VCaP (cell line): ENCODE measurements around the gene B3GAT3.

Experiments used
- H3K27ac ChIP-seq: fragments of 450-650 bp; 2 replicates; pipeline ENCODE4 v1.5.1; 2017
- TF ChIP-seq, protein P1 (sequence below): fragments of 450-650 bp; conservative IDR thresholded peaks from 2 replicates; pipeline ENCODE4 v1.5.1; 2017; ENCODE audit warnings: mild to moderate bottlenecking, moderate library complexity

B3GAT3 gene

DNA sequence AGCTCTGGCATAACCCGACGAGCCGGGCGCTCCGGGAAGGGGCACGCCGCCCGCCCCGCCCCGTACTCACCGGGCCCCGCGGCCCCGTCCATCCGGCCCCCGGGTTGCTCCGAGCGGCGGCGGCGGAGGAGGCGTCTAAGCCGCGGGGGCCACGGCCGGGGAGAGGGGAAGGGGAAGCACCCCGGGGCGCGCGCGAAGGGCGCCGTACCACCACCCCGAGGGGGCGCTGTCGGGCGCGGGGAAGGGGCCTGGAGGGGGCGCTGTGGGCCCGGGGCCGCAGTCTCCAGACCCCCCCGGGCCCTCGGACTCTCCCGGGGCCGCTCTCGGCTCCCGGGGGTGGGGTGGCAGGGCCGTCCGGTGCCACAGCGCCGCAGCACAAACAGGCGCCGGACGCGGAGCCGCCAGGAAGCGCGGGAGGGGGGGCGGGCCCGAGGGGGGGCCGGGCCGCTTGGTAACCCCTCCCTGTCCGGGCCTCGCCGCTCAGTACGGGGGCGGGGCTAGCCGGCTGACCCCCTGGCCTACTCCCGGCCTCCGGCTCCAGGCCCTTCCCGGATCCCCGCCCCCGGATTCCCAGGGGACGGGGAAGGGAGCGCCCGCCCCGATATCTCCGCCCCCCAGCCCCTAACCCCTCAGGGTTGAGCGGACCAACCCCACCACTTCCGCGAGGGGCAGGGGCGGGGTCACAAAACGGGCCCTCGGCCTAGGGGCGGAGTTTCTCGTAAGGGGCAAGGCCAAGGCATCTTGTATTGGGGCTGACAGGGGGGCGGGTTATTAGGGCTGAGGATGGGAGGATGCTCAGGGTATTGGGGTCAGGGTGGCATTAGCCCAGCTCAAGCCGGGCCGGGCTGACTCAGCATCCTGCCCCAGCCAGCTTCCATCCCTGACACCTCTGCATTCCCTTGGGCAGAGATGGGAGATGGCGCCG lies 9.2 kb downstream of the B3GAT3 start, which contains the start of the genes EML3 and ROM1:
Gene EML3 (minus strand): TSS at position 410 of the 925 bp plus-strand sequence. CDS start 318 bp downstream, at position 92.
Gene ROM1 (plus strand): TSS at position 892 of the 925 bp plus-strand sequence. CDS start 25 bp downstream, at position 917.
- peak within 1 kb of the TSS; percentile 87 for H3K27ac ChIP-seq
- TF ChIP-seq, protein P1, sequence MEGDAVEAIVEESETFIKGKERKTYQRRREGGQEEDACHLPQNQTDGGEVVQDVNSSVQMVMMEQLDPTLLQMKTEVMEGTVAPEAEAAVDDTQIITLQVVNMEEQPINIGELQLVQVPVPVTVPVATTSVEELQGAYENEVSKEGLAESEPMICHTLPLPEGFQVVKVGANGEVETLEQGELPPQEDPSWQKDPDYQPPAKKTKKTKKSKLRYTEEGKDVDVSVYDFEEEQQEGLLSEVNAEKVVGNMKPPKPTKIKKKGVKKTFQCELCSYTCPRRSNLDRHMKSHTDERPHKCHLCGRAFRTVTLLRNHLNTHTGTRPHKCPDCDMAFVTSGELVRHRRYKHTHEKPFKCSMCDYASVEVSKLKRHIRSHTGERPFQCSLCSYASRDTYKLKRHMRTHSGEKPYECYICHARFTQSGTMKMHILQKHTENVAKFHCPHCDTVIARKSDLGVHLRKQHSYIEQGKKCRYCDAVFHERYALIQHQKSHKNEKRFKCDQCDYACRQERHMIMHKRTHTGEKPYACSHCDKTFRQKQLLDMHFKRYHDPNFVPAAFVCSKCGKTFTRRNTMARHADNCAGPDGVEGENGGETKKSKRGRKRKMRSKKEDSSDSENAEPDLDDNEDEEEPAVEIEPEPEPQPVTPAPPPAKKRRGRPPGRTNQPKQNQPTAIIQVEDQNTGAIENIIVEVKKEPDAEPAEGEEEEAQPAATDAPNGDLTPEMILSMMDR = peak; percentile 91

DNA sequence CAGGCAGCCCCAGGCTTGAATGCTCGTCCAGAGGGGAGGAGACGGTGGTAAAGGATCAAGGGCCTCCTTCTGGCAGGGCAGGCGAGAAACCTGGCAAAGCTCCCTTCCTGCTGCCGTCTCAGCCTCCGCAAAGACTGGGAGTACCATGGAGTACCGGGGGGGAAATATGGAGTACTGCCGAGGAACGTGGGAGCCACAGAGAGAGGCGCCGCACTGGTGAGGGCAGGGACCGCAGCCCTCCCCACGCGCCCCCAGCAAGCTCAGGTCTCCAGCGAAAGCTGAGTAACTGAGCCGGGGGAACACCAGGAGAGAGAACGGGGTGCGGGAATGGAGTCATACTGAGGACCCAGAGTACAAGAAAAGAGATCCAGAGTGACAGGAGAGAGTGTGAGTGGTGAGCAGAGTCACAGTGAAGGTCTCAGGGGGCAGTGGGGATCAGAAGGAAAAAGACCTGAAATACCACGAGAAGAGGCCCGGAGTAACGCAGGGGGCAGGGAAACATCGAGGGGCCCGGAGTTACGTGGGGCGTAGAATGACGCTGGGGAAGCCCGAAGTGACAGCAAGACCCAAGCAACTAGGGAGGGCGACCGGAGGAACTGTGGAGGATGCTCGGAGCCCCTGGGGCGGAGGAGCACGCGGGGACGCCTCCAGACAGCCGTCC lies 10.0 kb downstream of the B3GAT3 start:
- TF ChIP-seq, protein P1 = no peak
- peak overlapping the region; percentile 87 for H3K27ac ChIP-seq

DNA sequence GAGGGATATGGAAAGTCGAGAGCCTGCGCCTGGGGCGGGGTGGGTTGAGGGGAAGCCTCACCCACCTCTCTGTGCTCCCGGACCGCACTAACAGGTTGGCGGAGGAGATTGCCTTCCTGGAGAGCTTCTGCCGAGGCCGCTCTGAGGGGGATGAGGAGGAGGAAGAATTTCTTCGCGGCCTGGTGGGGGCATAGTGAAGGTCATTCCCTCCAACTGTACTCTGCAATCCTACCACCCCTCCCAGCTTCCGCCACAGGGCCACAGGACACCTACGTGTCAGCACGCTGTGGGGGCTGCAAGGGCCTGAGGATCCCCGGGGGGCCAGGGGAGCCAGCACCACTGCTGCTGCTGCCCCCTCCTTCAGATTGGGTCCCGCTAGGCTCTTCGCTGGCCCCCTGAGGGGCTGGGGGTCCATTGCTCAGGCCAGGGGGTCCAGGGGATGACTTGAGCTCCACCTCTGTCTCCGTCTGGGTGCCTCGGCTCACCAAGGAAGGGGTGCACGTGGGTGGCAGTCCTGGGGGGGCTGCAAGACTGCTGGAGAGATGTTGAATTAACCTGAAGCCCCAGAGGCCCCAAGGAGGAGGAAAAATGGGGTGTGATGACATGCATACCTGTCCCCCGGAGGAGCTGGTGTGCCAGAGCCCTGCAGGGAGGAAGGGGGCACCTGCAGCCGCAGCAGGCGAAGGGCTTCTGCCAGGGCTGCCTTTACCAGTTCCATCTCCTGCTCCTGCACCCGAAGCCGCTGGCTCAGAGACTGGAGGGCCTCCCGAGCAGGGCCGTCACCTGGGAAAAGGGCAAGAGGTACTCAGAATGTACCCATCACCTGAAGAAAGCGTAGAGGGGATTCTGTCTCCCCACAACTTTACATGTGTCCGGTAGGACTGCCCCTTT lies 10.7 kb downstream of the B3GAT3 start:
- H3K27ac ChIP-seq = peak overlapping the region; percentile 87
- TF ChIP-seq, protein P1 = no peak

DNA sequence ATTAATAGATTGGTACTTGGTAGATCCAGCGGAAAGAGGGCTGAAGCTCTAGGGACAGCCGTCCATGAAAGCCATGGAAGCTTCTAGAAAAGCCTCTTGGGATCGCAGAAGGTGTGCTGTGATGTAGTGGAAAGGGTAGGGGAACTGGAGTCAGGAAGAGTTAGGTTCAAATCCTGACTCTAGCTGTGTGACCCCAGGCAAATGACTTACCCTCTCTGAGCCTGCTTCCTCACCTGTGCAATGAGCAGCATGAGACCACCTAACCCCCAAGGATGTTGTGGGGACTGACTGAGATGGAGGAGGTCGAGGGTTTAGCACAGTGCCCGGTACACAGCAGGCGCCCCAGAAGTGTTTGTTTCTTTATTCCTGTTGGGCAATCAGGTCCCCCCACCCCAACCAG lies 11.4 kb downstream of the B3GAT3 start:
- TF ChIP-seq, protein P1 = no peak
- peak overlapping the region; percentile 87; the same call in 1 of the 2 replicates for H3K27ac ChIP-seq

DNA sequence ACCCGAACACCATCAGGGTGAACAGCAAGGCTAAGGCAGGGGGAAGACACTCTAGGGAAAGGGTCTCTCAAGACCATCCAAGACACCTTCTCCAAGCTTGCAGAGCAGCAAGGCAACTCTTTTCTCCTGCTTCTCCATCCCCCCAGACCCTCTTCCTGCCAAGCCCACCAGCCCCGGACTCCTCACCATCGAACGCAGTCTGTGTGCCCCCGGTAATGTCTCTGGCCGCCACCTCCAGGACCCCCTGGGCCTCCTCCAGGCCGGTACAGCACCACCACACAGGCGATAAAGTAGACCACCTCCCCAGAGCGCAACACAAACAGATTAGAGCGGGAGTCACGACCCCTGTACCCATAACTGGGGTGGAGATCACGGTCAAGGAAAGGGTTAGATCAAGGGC lies 13.0 kb downstream of the B3GAT3 start:
- TF ChIP-seq, protein P1 = no peak

DNA sequence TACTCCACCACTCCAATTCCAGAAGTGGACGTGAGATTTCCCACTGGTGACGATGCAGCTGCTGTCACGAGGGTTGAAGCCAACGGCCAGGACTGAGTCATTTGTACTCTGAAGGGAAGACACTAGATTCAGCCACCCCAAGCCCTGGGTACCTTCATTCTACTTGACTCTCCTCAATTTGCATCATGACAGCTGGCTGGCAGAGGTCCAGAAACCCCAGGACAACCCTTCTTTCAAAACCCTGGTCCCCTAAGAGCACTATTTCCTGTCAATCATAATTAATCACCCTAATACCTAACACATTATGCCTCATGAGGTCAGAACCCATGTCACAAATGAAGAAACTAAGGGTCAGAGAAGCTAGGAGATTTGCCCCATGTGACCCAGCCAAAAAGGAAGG lies 14.1 kb downstream of the B3GAT3 start:
- H3K27ac ChIP-seq = no peak overlapping the region

More for the DNA sequence above, 13.0 kb downstream of the B3GAT3 start:
- no peak overlapping the region for H3K27ac ChIP-seq

More for the DNA sequence above, 14.1 kb downstream of the B3GAT3 start:
- TF ChIP-seq, protein P1 = no peak
